Measurements from ENCODE around the gene CHN2. TPM values are rescaled to one million over a fixed set of nuclear protein-coding genes. Genes with fewer than 3 reads are reported as not detected.

CHN2 gene
- total RNA-seq, 4 donors from 2014 or later: 7.6 to 25.9 (median 17.8) TPM

DNA sequence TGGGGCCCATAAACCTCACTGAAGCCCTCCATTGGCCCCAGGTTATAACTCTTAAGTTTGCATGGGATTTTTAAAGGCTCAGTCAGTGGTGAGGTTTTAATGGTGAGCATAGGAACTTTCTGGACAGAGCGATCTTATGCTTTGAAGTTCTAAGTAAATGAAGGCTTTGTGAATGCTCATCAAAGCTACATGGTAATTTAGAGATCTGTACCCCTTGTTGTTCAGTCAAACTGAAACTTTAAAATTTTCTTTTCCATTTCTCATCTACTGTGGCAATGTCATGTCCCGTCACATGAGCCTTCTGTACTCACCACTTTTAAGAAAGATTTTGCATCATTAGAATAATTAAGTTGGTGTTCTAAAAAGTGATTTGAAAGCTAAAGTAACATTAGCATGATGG is 39.9 kb downstream of the CHN2 start:
- ATAC-seq (ENCODE audit: low FRiP score) (no peak), DNase-seq (ENCODE audit: low spot score) (no peak)
- TF ChIP-seq, protein P1, sequence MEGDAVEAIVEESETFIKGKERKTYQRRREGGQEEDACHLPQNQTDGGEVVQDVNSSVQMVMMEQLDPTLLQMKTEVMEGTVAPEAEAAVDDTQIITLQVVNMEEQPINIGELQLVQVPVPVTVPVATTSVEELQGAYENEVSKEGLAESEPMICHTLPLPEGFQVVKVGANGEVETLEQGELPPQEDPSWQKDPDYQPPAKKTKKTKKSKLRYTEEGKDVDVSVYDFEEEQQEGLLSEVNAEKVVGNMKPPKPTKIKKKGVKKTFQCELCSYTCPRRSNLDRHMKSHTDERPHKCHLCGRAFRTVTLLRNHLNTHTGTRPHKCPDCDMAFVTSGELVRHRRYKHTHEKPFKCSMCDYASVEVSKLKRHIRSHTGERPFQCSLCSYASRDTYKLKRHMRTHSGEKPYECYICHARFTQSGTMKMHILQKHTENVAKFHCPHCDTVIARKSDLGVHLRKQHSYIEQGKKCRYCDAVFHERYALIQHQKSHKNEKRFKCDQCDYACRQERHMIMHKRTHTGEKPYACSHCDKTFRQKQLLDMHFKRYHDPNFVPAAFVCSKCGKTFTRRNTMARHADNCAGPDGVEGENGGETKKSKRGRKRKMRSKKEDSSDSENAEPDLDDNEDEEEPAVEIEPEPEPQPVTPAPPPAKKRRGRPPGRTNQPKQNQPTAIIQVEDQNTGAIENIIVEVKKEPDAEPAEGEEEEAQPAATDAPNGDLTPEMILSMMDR (IDR thresholded peaks at IDR 0.05): no peak

DNA sequence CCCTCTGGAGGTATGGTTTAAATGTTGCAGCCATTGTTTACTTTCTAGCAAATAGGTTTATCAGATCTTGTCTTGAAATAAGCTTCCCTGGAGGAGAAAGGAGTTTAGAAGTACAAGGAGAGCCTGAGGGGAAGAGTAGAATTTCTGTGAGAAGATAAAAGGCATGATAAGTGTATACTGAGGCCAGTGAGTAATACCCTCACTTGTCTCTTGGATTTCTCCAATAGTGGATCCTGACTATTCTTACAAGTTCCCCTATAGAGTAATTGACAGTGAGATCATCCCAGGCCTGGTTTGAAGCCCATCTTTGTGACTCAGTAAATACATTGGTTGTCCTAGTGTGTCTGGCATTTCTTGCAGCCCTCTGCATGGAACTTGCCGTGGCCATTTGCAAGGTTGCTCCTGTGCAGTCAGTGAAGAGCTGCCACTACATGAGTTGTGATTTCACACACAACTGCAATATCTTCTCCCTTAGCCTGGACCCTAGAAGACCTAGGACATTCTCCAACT is 41.6 kb downstream of the CHN2 start:
- TF ChIP-seq, protein P1 (IDR thresholded peaks at IDR 0.05): no peak
- ATAC-seq (ENCODE audit: low FRiP score): no peak
- DNase-seq (ENCODE audit: low spot score): no peak

DNA sequence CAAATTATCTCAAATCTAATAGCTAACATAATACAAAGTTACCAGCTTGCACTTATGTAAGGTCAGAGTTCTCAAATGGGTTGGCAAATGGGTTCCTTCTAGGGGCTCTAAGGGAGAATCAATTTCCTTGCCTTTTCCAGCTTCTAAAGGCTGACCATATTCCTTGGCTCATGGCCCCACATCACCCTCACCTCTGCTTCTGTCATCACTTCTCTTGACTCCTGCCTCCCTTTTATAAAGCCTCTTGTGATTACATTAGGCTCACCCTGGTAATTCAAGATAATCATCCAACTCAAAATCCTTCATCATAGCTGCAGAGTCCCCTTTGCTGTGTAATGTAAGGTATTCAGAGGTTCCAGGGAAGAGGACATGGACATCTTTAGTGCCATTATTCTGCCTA is 42.1 kb downstream of the CHN2 start:
- ATAC-seq (ENCODE audit: low FRiP score): peak; percentile 7
- TF ChIP-seq, protein P1 (IDR thresholded peaks at IDR 0.05): no peak
- no peak for DNase-seq (ENCODE audit: low spot score)

DNA sequence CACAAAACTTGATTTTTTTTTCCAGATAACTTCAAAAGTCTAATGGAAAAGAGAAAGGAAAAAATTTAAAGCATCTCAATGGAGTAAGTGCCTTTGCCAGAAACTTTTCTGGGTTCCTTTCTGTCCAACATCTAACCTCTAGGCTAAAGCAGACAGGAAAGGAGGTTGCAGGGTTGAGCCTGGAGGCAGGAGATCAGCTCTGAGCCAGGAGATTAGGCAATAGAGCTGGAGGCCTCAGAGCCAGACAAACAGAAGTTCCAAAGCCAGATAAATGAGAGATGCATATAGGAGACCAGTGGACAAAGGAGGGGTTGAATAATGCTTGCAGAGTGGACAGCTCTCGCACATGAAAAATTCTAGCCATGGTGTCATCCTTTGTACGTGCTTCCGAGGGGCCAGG is 42.9 kb downstream of the CHN2 start:
- DNase-seq (ENCODE audit: low spot score): no peak
- TF ChIP-seq, protein P1 (IDR thresholded peaks at IDR 0.05): no peak
- ATAC-seq (ENCODE audit: low FRiP score): peak; percentile 70

DNA sequence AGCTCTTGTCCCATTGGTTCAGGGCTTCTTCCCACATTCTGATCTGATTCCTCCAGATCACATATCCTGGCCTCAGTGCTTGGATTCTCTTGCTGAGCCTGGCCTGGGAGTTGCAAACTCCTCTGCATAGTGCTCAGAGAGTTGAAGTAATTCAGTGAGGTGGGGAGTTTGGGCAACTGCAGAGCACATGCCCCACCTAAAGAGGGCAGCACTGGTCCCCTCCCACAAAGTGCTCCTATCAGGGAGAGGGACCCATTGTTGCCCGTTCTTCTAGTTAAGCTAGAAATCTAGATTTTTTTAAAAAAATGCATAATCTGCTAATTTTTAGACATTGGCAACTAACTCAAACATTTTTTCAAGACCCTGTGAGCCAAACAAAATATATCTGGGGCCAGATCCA is 45.1 kb downstream of the CHN2 start:
- DNase-seq (ENCODE audit: low spot score): no peak
- ATAC-seq (ENCODE audit: low FRiP score): no peak
- TF ChIP-seq, protein P1 (IDR thresholded peaks at IDR 0.05): no peak

DNA sequence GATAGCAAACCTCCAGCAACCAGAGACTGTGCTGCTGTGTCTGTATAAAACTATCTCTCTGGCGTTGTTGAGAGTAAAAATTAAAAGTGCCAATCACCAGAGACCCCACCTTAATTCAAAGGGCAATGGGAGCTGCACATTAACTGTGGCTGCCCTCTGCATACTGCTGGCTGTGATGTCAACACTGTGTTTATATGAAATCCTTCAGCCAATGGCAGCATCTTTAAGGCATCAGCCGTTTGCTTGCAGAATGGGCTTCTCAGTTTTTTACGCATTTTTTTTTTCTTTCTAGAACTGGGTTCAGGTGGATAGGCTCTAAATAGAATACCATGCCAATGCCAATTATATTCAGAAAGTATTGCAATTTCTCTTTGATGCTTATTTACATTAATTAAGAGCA is 47.7 kb downstream of the CHN2 start:
- DNase-seq (ENCODE audit: low spot score) (no peak), ATAC-seq (ENCODE audit: low FRiP score) (no peak)
- TF ChIP-seq, protein P1 (IDR thresholded peaks at IDR 0.05): no peak

DNA sequence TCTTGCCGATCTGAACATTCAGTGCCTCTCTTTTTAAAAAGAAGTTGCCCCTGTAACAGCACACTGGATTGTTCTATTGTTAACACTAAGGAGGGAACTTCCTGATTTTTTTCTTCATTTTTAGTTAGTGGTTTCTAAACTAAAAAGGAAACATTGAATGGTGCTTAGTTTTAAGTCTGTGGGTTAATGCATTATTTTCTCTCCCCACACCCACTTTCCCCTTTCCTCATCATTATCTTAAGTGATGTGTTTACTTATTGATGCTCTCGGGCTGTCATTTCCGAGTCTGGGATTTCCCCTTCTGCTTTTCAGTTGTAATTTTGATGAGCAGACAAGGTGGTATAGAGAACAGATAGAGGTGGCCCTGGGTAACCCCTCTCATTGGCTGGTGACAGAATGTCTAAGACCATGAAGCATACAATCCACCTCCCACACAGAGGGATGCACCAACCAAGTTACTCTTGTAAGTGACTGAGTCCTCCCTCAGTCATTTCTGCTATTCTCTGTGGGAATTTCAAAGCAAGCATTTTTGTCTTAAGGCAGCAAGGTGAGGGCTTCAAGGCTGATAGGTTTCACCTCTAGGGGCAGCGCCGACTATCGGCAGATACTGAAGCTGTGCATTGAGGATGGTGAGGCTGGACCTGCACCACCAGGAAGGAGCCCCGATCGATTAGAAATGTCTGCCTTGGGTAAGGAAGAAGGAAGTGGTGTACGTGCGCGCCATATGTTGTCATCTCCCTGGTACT is 49.5 kb downstream of the CHN2 start:
- TF ChIP-seq, protein P1 (IDR thresholded peaks at IDR 0.05): no peak
- ATAC-seq (ENCODE audit: low FRiP score) (no peak), DNase-seq (ENCODE audit: low spot score) (no peak)

All from omental fat pad (tissue), 4 donors.